ENCODE results near the gene PACS1. TPM values are rescaled to one million over a fixed set of nuclear protein-coding genes. Genes with fewer than 3 reads are reported as not detected.

The PACS1 gene
- total RNA-seq, 3 donors from 2014 or later = 37.9 to 40.6 (median 38.6) TPM

DNA sequence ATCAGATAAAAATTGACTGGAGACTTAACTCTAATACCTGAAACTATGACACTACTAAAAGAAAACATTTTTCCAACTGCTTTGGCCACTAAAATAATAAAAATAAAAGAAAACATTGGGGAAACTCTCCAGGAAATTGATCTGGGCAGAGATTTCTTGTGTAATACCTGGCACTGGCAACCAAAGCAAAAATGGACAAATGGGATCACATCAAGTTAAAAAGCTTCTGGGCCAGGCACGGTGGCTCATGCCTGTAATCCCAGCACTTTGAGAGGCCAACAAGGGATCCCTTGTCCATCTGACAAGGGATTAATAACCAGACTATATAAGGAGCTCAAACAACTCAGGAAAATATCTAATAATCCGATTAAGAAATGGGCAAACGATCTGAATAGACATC lies 133.8 kb downstream of the PACS1 start:
- Histone ChIP-seq H3K36me3 (no peaks in the 10 kb centered on the region), H3K4me3 (no peak overlapping the region), H3K27me3 (no peaks in the 10 kb centered on the region), H3K9me3 (peaks cover 0 to 8% of the 10 kb centered on the region in 2 donors), H3K4me1 (no peaks in the 10 kb centered on the region), H3K27ac (no peak overlapping the region)
- intact Hi-C loops (cut with DNase I; ENCODE audit: low total_unique reads) = no loop called here
- no peak for TF ChIP-seq CTCF (IDR thresholded peaks at IDR 0.05)
- no peak for TF ChIP-seq POLR2A (IDR thresholded peaks at IDR 0.05)
- TF ChIP-seq POLR2AphosphoS5 (IDR thresholded peaks at IDR 0.05) = no peak
- DNase-seq (ENCODE audit: low spot score in 2 of 2) = no peak

- intact Hi-C loops (cut with DNase I; ENCODE audit: low total_unique reads) = no loop called here
- DNase-seq (ENCODE audit: low spot score in 2 of 2) = no peak
- H3K9me3 ChIP-seq = peaks cover 0 to 8% of the 10 kb centered on the region in 2 donors
- TF ChIP-seq POLR2AphosphoS5 (IDR thresholded peaks at IDR 0.05) = no peak
- no peak for TF ChIP-seq CTCF (IDR thresholded peaks at IDR 0.05)
- no peak for TF ChIP-seq POLR2A (IDR thresholded peaks at IDR 0.05)
- H3K4me3 ChIP-seq = no peak overlapping the region
- H3K36me3 ChIP-seq = no peaks in the 10 kb centered on the region
- no peak overlapping the region for H3K27ac ChIP-seq
- H3K4me1 ChIP-seq = no peaks in the 10 kb centered on the region
- no peaks in the 10 kb centered on the region for H3K27me3 ChIP-seq
These were observed 134.3 kb downstream of the PACS1 start for GRCh38 chr11:66204412-66204811.

- intact Hi-C loops (cut with DNase I; ENCODE audit: low total_unique reads) = loop anchor here (5.0 kb wide), 1 partner anchor 1229 kb away; the partner anchor contains the start of gene PTPRCAP
- no peaks in the 10 kb centered on the region for H3K36me3 ChIP-seq
- no peak for DNase-seq (ENCODE audit: low spot score in 2 of 2)
- no peak for TF ChIP-seq CTCF (IDR thresholded peaks at IDR 0.05)
- TF ChIP-seq POLR2A (IDR thresholded peaks at IDR 0.05) = no peak
- no peak for TF ChIP-seq POLR2AphosphoS5 (IDR thresholded peaks at IDR 0.05)
- H3K4me3 ChIP-seq = no peak overlapping the region
- H3K4me1 ChIP-seq = no peaks in the 10 kb centered on the region
- H3K27me3 ChIP-seq = no peaks in the 10 kb centered on the region
- H3K27ac ChIP-seq = no peak overlapping the region
- H3K9me3 ChIP-seq = no peaks in the 10 kb centered on the region
These were observed 137.7 kb downstream of the PACS1 start for GRCh38 chr11:66207816-66208215.

GRCh38 chr11:66211100-66211499 lies 141.0 kb downstream of the PACS1 start:
- no peaks in the 10 kb centered on the region for H3K27me3 ChIP-seq
- no peak for DNase-seq (ENCODE audit: low spot score in 2 of 2)
- intact Hi-C loops (cut with DNase I; ENCODE audit: low total_unique reads) = no loop called here
- TF ChIP-seq CTCF (IDR thresholded peaks at IDR 0.05) = no peak
- no peak for TF ChIP-seq POLR2A (IDR thresholded peaks at IDR 0.05)
- TF ChIP-seq POLR2AphosphoS5 (IDR thresholded peaks at IDR 0.05) = no peak
- H3K9me3 ChIP-seq = no peaks in the 10 kb centered on the region
- H3K4me1 ChIP-seq = no peaks in the 10 kb centered on the region
- no peak overlapping the region for H3K4me3 ChIP-seq
- no peaks in the 10 kb centered on the region for H3K36me3 ChIP-seq
- H3K27ac ChIP-seq = no peak overlapping the region

DNA sequence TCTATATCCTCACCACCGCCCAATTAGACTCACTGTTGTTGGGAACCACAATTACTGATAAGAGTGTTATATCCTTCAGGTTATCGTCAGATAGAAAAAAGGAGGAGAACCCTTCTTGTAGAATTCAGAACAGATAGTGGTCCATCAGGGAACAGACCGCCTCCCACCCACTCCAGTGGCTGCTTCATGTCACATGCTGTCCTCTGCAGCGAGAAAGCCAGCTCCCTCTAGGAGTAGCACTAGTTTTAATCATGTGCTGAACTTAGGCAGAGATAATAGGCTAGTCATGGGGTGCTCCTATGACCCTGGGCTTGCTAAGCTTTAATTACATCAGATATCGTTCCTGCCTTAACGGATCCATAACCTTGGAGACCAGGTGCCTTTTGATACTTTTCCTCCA lies 146.8 kb downstream of the PACS1 start:
- intact Hi-C loops (cut with DNase I; ENCODE audit: low total_unique reads) = no loop called here
- no peak overlapping the region for H3K4me3 ChIP-seq
- H3K4me1 ChIP-seq = no peaks in the 10 kb centered on the region
- H3K27me3 ChIP-seq = no peaks in the 10 kb centered on the region
- TF ChIP-seq CTCF (IDR thresholded peaks at IDR 0.05) (no peak), POLR2AphosphoS5 (IDR thresholded peaks at IDR 0.05) (no peak), POLR2A (IDR thresholded peaks at IDR 0.05) (no peak)
- H3K9me3 ChIP-seq = no peaks in the 10 kb centered on the region
- H3K27ac ChIP-seq = no peak overlapping the region
- peaks cover 3% of the 10 kb centered on the region for H3K36me3 ChIP-seq
- DNase-seq (ENCODE audit: low spot score in 2 of 2) = no peak

Data from breast epithelium (tissue), 4 donors.